Sigmoid colon (tissue), 7 donors: ENCODE results near the gene SYNRG. TPM values are rescaled to one million over a fixed set of nuclear protein-coding genes. Genes with fewer than 3 reads are reported as not detected.

Experiments used
- DNase-seq: peaks from one replicate; pipeline ENCODE4 v3.0.0-alpha.2; 2019
- H3K27ac ChIP-seq, 4 donors: fragments of 200-600 bp; sonication (generic); one replicate each; pipeline ENCODE4 v1.5.1; 2016 to 2019; ENCODE audit warnings: mild to moderate bottlenecking in 1 of 4
- H3K27me3 ChIP-seq, 3 donors: fragments of 200-600 bp; sonication (generic); one replicate each; pipeline ENCODE4 v1.5.1; 2019; ENCODE audit warnings: mild to moderate bottlenecking in 1 of 3
- H3K36me3 ChIP-seq, 4 donors: fragments of 200-600 bp; sonication (generic); one replicate each; pipeline ENCODE4 v1.5.1; 2016 to 2019
- H3K4me1 ChIP-seq, 4 donors: fragments of 200-600 bp; sonication (generic); one replicate each; pipeline ENCODE4 v1.5.1; 2017 to 2019
- H3K4me3 ChIP-seq, 4 donors: fragments of 200-600 bp; sonication (generic); one replicate each; pipeline ENCODE4 v1.5.1; 2017 to 2019; ENCODE audit warnings: mild to moderate bottlenecking in 2 of 4, moderate library complexity in 1 of 4
- H3K9me3 ChIP-seq, 4 donors: fragments of 200-600 bp in 3 of 4; sonication (generic) in 3 of 4; one replicate each; pipeline versions ENCODE4 v1.5.1 to v1.6.1; 2013 to 2019
- CTCF ChIP-seq, 4 experiments: fragments of 450-650 bp in 3 of 4; fragments of 200-600 bp in 1 of 4; IDR thresholded peaks; one replicate each; pipeline ENCODE4 v1.5.1; 2016 to 2019; ENCODE audit warnings: antibody characterized with exemption in 4 of 4, mild to moderate bottlenecking in 3 of 4, moderate library complexity in 2 of 4
- EP300 ChIP-seq, 4 donors: sonication (generic); formaldehyde crosslinking; IDR thresholded peaks; one replicate each; pipeline ENCODE4 v1.6.1; 2017; ENCODE audit warnings: antibody characterized with exemption in 4 of 4
- POLR2A ChIP-seq, 2 donors: fragments of 450-650 bp; IDR thresholded peaks; one replicate each; pipeline ENCODE4 v1.6.1; 2016; ENCODE audit warnings: antibody characterized with exemption in 2 of 2, mild to moderate bottlenecking in 2 of 2, moderate library complexity in 2 of 2
- POLR2AphosphoS5 ChIP-seq, 4 donors: sonication (generic); formaldehyde crosslinking; IDR thresholded peaks; one replicate each; pipeline ENCODE4 v1.6.1; 2017; ENCODE audit warnings: antibody characterized with exemption in 4 of 4
- WGBS, 2 donors: extraction: QIAGEN DNeasy Blood & Tissue Kit; methylation state at CpG; one replicate each; pipeline ENCODE4 v1.1.7; 2013; 5-methylcytosine and 5-hydroxymethylcytosine counted together
- intact Hi-C: fragments of 100-400 bp; cut with DNase I; formaldehyde crosslinking; loops from one replicate; pipeline ENCODE4 v1.15.1; 2023
- polyA plus RNA-seq, 3 donors: library from polyadenylated mRNA; stranded (reverse); fragments of 200-250 nt; gene quantifications; one replicate each; pipeline ENCODE4 v1.2.3, GENCODE V29; 2013
- total RNA-seq, 4 donors: library from RNA; depleted of rRNA; stranded (reverse); fragments of >200 nt; gene quantifications; one replicate each; pipeline ENCODE4 v1.1.0, GENCODE V29; 2016
- donor health status: healthy with polysubstance abuse.
- donor health status: Bipolar disorder and iron deficiency.
- donor health status: healthy.

SYNRG gene
- total and polyA plus RNA-seq, 7 donors = 7.4 to 26.0 (median 18.9) TPM

GRCh38 chr17:37598145-37598544, 11.1 kb downstream of the SYNRG start:
- Histone ChIP-seq H3K9me3 (no peaks in the 10 kb centered on the region), H3K27me3 (no peaks in the 10 kb centered on the region), H3K4me3 (no peak overlapping the region), H3K4me1 (no peaks in the 10 kb centered on the region), H3K36me3 (peaks cover 0 to 69% (median 21%) of the 10 kb centered on the region in 4 donors), H3K27ac (no peak overlapping the region)
- no peak for TF ChIP-seq POLR2A (IDR thresholded peaks at IDR 0.05)
- TF ChIP-seq EP300 (IDR thresholded peaks at IDR 0.05) = no peak
- no peak for TF ChIP-seq POLR2AphosphoS5 (IDR thresholded peaks at IDR 0.05)
- TF ChIP-seq CTCF (IDR thresholded peaks at IDR 0.05) = no peak
- 88 to 95% methylated on average over 2 of the region's 2 CpGs for WGBS, 2 donors
- no peak for DNase-seq
- intact Hi-C loops = no loop called here

GRCh38 chr17:37592291-37592690, 16.9 kb downstream of the SYNRG start:
- H3K27me3 ChIP-seq = no peaks in the 10 kb centered on the region
- intact Hi-C loops = no loop called here
- no peak overlapping the region for H3K4me3 ChIP-seq
- no peaks in the 10 kb centered on the region for H3K4me1 ChIP-seq
- no peaks in the 10 kb centered on the region for H3K9me3 ChIP-seq
- TF ChIP-seq POLR2AphosphoS5 (IDR thresholded peaks at IDR 0.05) = no peak
- TF ChIP-seq EP300 (IDR thresholded peaks at IDR 0.05) = no peak
- TF ChIP-seq POLR2A (IDR thresholded peaks at IDR 0.05) = no peak
- TF ChIP-seq CTCF (IDR thresholded peaks at IDR 0.05) = no peak
- DNase-seq = no peak
- H3K27ac ChIP-seq = no peak overlapping the region
- peaks cover 0 to 61% (median 16%) of the 10 kb centered on the region in 4 donors for H3K36me3 ChIP-seq
- 76 to 84% methylated on average over 6 of the region's 6 CpGs for WGBS, 2 donors

- 88 to 90% methylated on average over 3 of the region's 3 CpGs for WGBS, 2 donors
- intact Hi-C loops = no loop called here
- Histone ChIP-seq H3K4me3 (no peak overlapping the region), H3K9me3 (no peaks in the 10 kb centered on the region), H3K27ac (no peak overlapping the region), H3K27me3 (no peaks in the 10 kb centered on the region), H3K36me3 (peaks cover 10 to 78% (median 23%) of the 10 kb centered on the region in 4 donors), H3K4me1 (no peaks in the 10 kb centered on the region)
- TF ChIP-seq CTCF (IDR thresholded peaks at IDR 0.05) (no peak), EP300 (IDR thresholded peaks at IDR 0.05) (no peak), POLR2AphosphoS5 (IDR thresholded peaks at IDR 0.05) (no peak), POLR2A (IDR thresholded peaks at IDR 0.05) (no peak)
- no peak for DNase-seq
Observed at GRCh38 chr17:37585066-37585465, 24.2 kb downstream of the SYNRG start.

GRCh38 chr17:37576281-37576680, 32.9 kb downstream of the SYNRG start:
- no peaks in the 10 kb centered on the region for H3K27me3 ChIP-seq
- no peaks in the 10 kb centered on the region for H3K4me1 ChIP-seq
- no peak for DNase-seq
- no peak for TF ChIP-seq POLR2AphosphoS5 (IDR thresholded peaks at IDR 0.05)
- TF ChIP-seq POLR2A (IDR thresholded peaks at IDR 0.05) = no peak
- no peak for TF ChIP-seq CTCF (IDR thresholded peaks at IDR 0.05)
- TF ChIP-seq EP300 (IDR thresholded peaks at IDR 0.05) = no peak
- H3K9me3 ChIP-seq = no peaks in the 10 kb centered on the region
- H3K27ac ChIP-seq = no peak overlapping the region
- intact Hi-C loops = no loop called here
- peaks cover 0 to 94% (median 14%) of the 10 kb centered on the region in 4 donors for H3K36me3 ChIP-seq
- H3K4me3 ChIP-seq = no peak overlapping the region
- WGBS, 2 donors = 95 to 96% methylated on average over 3 of the region's 3 CpGs

GRCh38 chr17:37574427-37574826, 34.8 kb downstream of the SYNRG start:
- DNase-seq = no peak
- no peaks in the 10 kb centered on the region for H3K4me1 ChIP-seq
- intact Hi-C loops = no loop called here
- no peak overlapping the region for H3K4me3 ChIP-seq
- H3K27me3 ChIP-seq = no peaks in the 10 kb centered on the region
- TF ChIP-seq EP300 (IDR thresholded peaks at IDR 0.05) (no peak), CTCF (IDR thresholded peaks at IDR 0.05) (no peak), POLR2A (IDR thresholded peaks at IDR 0.05) (no peak), POLR2AphosphoS5 (IDR thresholded peaks at IDR 0.05) (no peak)
- peaks cover 0 to 96% (median 22%) of the 10 kb centered on the region in 4 donors for H3K36me3 ChIP-seq
- WGBS, 2 donors = 98% methylated on average over 2 of the region's 2 CpGs
- no peak overlapping the region for H3K27ac ChIP-seq
- H3K9me3 ChIP-seq = no peaks in the 10 kb centered on the region
